Body of pancreas (tissue), 4 donors: ENCODE results near the gene GOLGA6L10. TPM values are rescaled to one million over a fixed set of nuclear protein-coding genes. Genes with fewer than 3 reads are reported as not detected.
A peak's percentile ranks its signal among the peaks of the same experiment; 100 is the strongest.
"Not testable (repeated sequence)": the region's sequence is repeated elsewhere in the genome, so short reads cannot be mapped to it uniquely, and the experiment has no call there.

ENCODE experiments used
- ATAC-seq: fragments of 150-250 bp; one replicate; pipeline ENCODE4 v1.9.1; 2016
- DNase-seq, 4 donors: peaks; one replicate each; pipeline ENCODE4 v3.0.0-alpha.2; 2019
- H3K27ac ChIP-seq, 4 donors: fragments of 200-600 bp; sonication (generic); 1 replicate in 3 of 4; 2 replicates in 1 of 4; pipeline versions ENCODE4 v1.5.1 to v1.6.1; 2016 to 2019; ENCODE audit warnings: mild to moderate bottlenecking in 1 of 4, mixed read lengths in 1 of 4, moderate library complexity in 1 of 4
- H3K27me3 ChIP-seq, 2 donors: fragments of 200-600 bp; sonication (generic); one replicate each; pipeline ENCODE4 v1.6.0; 2016; ENCODE audit warnings: mild to moderate bottlenecking in 1 of 2
- H3K36me3 ChIP-seq, 2 donors: fragments of 200-600 bp; sonication (generic); replicated peaks in 1 of 2; 2 replicates each; pipeline ENCODE4 v1.5.1; 2016; ENCODE audit warnings: low read depth in 2 of 2; ENCODE audit not compliant: insufficient read depth in 1 of 2
- H3K4me1 ChIP-seq: fragments of 200-600 bp; sonication (generic); one replicate; pipeline ENCODE4 v1.6.0; 2016
- H3K4me3 ChIP-seq, 2 donors: fragments of 200-600 bp; sonication (generic); 1 replicate in 1 of 2; 2 replicates in 1 of 2; pipeline ENCODE4 v1.5.1; 2016 to 2019
- H3K9me3 ChIP-seq, 3 donors: fragments of 200-600 bp; sonication (generic); 1 replicate in 2 of 3; 2 replicates in 1 of 3; pipeline ENCODE4 v1.5.1; 2016
- CTCF ChIP-seq, 7 experiments: fragments of 450-650 bp in 4 of 7; fragments of 200-600 bp in 3 of 7; sonication (generic) in 3 of 7; IDR thresholded peaks; one replicate each; pipeline ENCODE4 v1.5.1; 2016 to 2019; ENCODE audit warnings: antibody characterized with exemption in 7 of 7
- POLR2A ChIP-seq, 3 donors: fragments of 450-650 bp; IDR thresholded peaks; one replicate each; pipeline ENCODE4 v1.6.1; 2016; ENCODE audit warnings: antibody characterized with exemption in 3 of 3, mild to moderate bottlenecking in 2 of 3
- WGBS, 2 donors: methylation state at CpG; one replicate each; pipeline ENCODE4 v1.1.5; 2017; 5-methylcytosine and 5-hydroxymethylcytosine counted together
- intact Hi-C: fragments of 100-400 bp; cut with DNase I; formaldehyde crosslinking; loops from one replicate; pipeline ENCODE4 v1.15.1; 2023
- total RNA-seq, 2 donors: library from RNA; depleted of rRNA; stranded (reverse); fragments of >200 nt; gene quantifications; one replicate each; pipeline ENCODE4 v1.1.0, GENCODE V29; 2016

The GOLGA6L10 gene
- total RNA-seq, 2 donors from 2014 or later, result 2.9 to 10.2 TPM

GRCh38 chr15:82379552-82379951, 30.3 kb upstream of the GOLGA6L10 start:
- ATAC-seq, H3K27me3 ChIP-seq, intact Hi-C loops, H3K9me3 ChIP-seq, H3K4me3 ChIP-seq, DNase-seq, H3K27ac ChIP-seq, H3K36me3 ChIP-seq, H3K4me1 ChIP-seq: not testable (repeated sequence)
- WGBS, 2 donors, result 86 to 87% methylated on average over 6 of the region's 6 CpGs

- H3K27me3 ChIP-seq, H3K9me3 ChIP-seq, H3K27ac ChIP-seq, DNase-seq, H3K36me3 ChIP-seq, intact Hi-C loops, H3K4me3 ChIP-seq, ATAC-seq, H3K4me1 ChIP-seq: not testable (repeated sequence)
- 54 to 65% methylated on average over 2 of the region's 2 CpGs for WGBS, 2 donors
Measured at GRCh38 chr15:82373661-82374060, 24.4 kb upstream of the GOLGA6L10 start.

GRCh38 chr15:82371656-82372055, 22.4 kb upstream of the GOLGA6L10 start:
- peaks cover 6% of the 10 kb centered on the region for H3K4me1 ChIP-seq
- no peaks in the 10 kb centered on the region for H3K36me3 ChIP-seq
- no peak for DNase-seq
- H3K27ac ChIP-seq, result no peak overlapping the region
- H3K4me3 ChIP-seq, result no peak overlapping the region
- TF ChIP-seq CTCF (IDR thresholded peaks at IDR 0.05) (no peak), POLR2A (IDR thresholded peaks at IDR 0.05) (no peak)
- H3K27me3 ChIP-seq, result no peaks in the 10 kb centered on the region
- no peaks in the 10 kb centered on the region for H3K9me3 ChIP-seq
- ATAC-seq, result no peak
- intact Hi-C loops, result no loop called here
- WGBS, 2 donors, result 84 to 92% methylated on average over 3 of the region's 3 CpGs

- H3K9me3 ChIP-seq, intact Hi-C loops, H3K27ac ChIP-seq, H3K36me3 ChIP-seq, H3K27me3 ChIP-seq, ATAC-seq, H3K4me1 ChIP-seq, H3K4me3 ChIP-seq, DNase-seq: not testable (repeated sequence)
- 15 to 39% methylated on average over 1 to 2 of the region's 3 CpGs for WGBS, 2 donors
Measured at GRCh38 chr15:82367790-82368189, 18.5 kb upstream of the GOLGA6L10 start.

- H3K27ac ChIP-seq, H3K4me1 ChIP-seq, H3K36me3 ChIP-seq, H3K27me3 ChIP-seq, H3K9me3 ChIP-seq, intact Hi-C loops, H3K4me3 ChIP-seq: not testable (repeated sequence)
- DNase-seq, result peak; percentile 35 to 60 (median 44)
- TF ChIP-seq CTCF (IDR thresholded peaks at IDR 0.05), result peak in 2 of 7 experiments; percentile 13 to 22
- WGBS, 2 donors, result 0% methylated on average over 2 to 3 of the region's 6 CpGs
- ATAC-seq, result peak; percentile 88
Measured at GRCh38 chr15:82365692-82366323, 16.5 kb upstream of the GOLGA6L10 start.

GRCh38 chr15:82364548-82364947, 15.3 kb upstream of the GOLGA6L10 start:
- H3K36me3 ChIP-seq, intact Hi-C loops, H3K4me3 ChIP-seq, ATAC-seq, H3K27ac ChIP-seq, H3K27me3 ChIP-seq, DNase-seq, H3K4me1 ChIP-seq, H3K9me3 ChIP-seq: not testable (repeated sequence)
- WGBS, 2 donors, result 100% methylated on average over 1 of the region's 3 CpGs; no CpG with 5 or more reads in 1 of the 2 donors

- ATAC-seq, result peak; percentile 51
- H3K4me3 ChIP-seq, H3K36me3 ChIP-seq, H3K4me1 ChIP-seq, H3K27ac ChIP-seq, H3K9me3 ChIP-seq, DNase-seq, H3K27me3 ChIP-seq, intact Hi-C loops: not testable (repeated sequence)
- WGBS, 2 donors, result no CpG with 5 or more reads among the region's 3 CpGs
Measured at GRCh38 chr15:82362790-82363189, 13.5 kb upstream of the GOLGA6L10 start.

- intact Hi-C loops, result not testable (repeated sequence)
- WGBS, 2 donors, result no CpG with 5 or more reads among the region's 7 CpGs
Measured at GRCh38 chr15:82360618-82361017, 11.3 kb upstream of the GOLGA6L10 start.

GRCh38 chr15:82355055-82355454, 5.8 kb upstream of the GOLGA6L10 start:
- ATAC-seq, DNase-seq, H3K27ac ChIP-seq, H3K27me3 ChIP-seq, H3K4me1 ChIP-seq, H3K36me3 ChIP-seq, intact Hi-C loops, H3K9me3 ChIP-seq, H3K4me3 ChIP-seq: not testable (repeated sequence)
- WGBS, 2 donors, result no CpG with 5 or more reads among the region's 48 CpGs

More at GRCh38 chr15:82360618-82361017, 11.3 kb upstream of the GOLGA6L10 start:
- not testable (repeated sequence) for ATAC-seq, H3K4me3 ChIP-seq, H3K36me3 ChIP-seq, H3K9me3 ChIP-seq, DNase-seq, H3K4me1 ChIP-seq, H3K27ac ChIP-seq, H3K27me3 ChIP-seq

GRCh38 chr15:82354546-82354945, 5.3 kb upstream of the GOLGA6L10 start:
- ATAC-seq, H3K9me3 ChIP-seq, H3K36me3 ChIP-seq, intact Hi-C loops, H3K27me3 ChIP-seq, DNase-seq, H3K4me1 ChIP-seq, H3K4me3 ChIP-seq: not testable (repeated sequence)
- peak overlapping the region in 3 of 4 donors; percentile 53 to 80 (median 77) for H3K27ac ChIP-seq
- WGBS, 2 donors, result 0 to 5% methylated on average over 2 to 7 of the region's 12 CpGs
